GM21825 (cell line): ENCODE results near the gene DCLK1.

Experiments used
- ATAC-seq: cut with Tn5 transposase; IDR thresholded peaks from one replicate; pipeline ENCODE4 v1.9.1; 2021; ENCODE audit warnings: mild to moderate bottlenecking, moderate library complexity; ENCODE audit not compliant: unreplicated experiment

DCLK1 gene

GRCh38 chr13:35874704-35875103, 256.5 kb downstream of the DCLK1 start:
- no peak for ATAC-seq

GRCh38 chr13:35872369-35872768, 258.8 kb downstream of the DCLK1 start:
- no peak for ATAC-seq

DNA sequence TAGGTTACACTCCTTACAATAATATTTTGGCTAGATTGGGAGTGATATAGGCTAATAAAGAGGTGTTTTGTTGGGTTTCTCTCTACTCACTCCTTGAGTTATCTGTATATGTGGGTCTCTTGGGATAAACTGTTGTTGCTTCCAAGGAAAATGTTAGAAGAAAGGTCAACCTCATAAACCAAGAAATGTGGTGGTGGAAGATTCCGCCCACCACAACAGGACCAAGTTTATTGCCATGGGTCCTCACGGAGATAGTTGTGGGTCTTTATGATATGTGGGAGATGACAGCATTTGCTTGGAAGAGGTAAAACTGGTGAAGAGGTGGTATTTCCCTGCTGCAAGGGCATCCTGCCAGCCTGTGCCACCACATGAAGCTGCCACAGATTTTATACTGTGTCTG, 259.6 kb downstream of the DCLK1 start:
- no peak for ATAC-seq

- no peak for ATAC-seq
These were observed 264.4 kb downstream of the DCLK1 start for GRCh38 chr13:35866801-35867200.

GRCh38 chr13:35865341-35866240, 265.6 kb downstream of the DCLK1 start:
- ATAC-seq = no peak

- no peak for ATAC-seq
These were observed 270.5 kb downstream of the DCLK1 start for GRCh38 chr13:35860661-35861060.

DNA sequence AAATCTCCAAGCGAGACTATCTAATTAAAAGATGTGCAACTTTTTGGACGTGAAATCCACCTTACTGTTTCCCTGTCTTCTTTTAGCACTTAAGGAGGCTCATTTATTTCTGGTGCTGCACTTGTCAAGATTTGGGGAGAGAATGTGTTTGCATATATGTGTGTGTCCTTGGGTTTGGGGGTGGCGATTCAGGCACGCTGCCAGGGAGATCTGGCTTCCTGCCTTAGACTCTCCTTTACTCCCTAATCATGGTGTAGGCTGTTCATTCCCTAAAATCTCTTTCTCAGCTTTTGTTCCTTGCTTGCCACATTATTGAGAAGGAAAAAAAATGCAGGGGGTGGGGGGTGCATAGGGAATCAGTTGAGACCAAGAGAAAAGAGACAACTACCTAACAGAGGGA, 271.2 kb downstream of the DCLK1 start:
- no peak for ATAC-seq

- no peak for ATAC-seq
These were observed 272.5 kb downstream of the DCLK1 start for GRCh38 chr13:35858665-35859064.

- no peak for ATAC-seq
These were observed 273.4 kb downstream of the DCLK1 start for GRCh38 chr13:35857769-35858168.

DNA sequence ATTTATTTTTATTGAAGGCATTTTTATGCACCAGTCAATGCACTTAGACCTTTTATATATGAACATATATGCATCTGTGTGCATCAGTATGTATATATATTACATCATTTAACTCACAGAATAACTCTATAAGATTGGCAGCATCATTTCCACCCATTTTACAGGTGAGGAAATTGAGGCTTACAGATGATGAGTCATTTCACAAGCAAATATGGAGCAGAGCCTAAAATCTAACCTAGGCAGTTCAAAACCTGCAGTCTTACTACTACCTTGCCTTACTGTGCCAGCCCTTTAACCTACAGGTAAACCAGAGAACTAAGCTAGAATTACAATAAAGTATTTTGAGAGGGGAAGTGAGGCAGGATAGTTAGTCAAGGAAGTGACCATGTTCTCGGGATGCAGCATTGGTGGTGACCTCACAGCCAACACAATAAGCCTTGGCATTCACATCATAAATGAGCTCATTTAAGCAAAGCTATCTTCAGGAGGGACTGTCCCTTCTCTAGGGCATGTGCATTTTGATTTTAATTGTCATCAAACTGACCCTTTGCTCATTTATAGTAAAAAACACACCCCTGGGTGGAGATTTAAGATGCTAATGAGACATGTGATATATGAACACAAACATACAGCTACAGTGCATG, 274.3 kb downstream of the DCLK1 start:
- no peak for ATAC-seq

GRCh38 chr13:35856084-35856483, 275.1 kb downstream of the DCLK1 start:
- no peak for ATAC-seq

GRCh38 chr13:35855531-35856019, 275.6 kb downstream of the DCLK1 start:
- no peak for ATAC-seq

GRCh38 chr13:35854286-35854685, 276.9 kb downstream of the DCLK1 start:
- no peak for ATAC-seq

GRCh38 chr13:35851881-35852280, 279.3 kb downstream of the DCLK1 start:
- no peak for ATAC-seq

DNA sequence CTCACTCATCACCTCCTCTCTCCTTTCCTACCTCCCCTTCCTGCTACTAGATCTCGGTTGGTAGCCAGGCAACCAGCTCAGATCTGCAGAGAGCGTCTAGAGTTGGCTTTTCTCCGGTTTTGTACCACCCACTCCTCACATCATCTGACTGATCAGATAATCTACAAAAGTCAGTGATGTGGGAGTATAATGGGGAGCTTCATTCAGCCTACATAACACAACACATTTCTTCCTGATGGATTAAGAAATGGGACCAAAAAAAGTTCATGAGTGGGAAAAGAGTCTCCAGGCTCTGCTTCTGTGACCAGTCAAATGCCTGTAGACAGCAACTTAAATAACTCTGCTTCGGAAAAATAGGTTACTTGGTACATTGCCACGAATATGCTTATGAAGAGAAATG, 279.8 kb downstream of the DCLK1 start:
- ATAC-seq = no peak

- ATAC-seq = no peak
These were observed 280.6 kb downstream of the DCLK1 start for GRCh38 chr13:35850569-35850968.

DNA sequence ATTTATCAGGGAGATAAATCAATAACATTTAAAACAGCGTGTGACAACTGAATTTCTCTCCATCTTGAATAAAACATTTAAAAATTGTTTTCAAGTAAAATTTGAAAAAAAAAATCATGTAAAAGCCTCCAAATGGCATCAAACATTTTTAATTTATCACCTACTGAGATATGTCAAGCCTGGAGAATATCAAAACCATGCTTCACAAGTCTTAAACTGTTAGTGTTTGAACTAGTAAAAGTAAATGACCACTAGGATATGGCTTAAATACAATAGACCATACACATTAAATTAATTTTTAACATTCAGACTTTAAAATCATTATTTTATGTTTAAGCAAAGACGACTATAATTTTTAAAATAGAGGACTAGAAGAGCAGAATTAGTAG, 281.9 kb downstream of the DCLK1 start:
- no peak for ATAC-seq

- ATAC-seq = no peak
These were observed 282.6 kb downstream of the DCLK1 start for GRCh38 chr13:35848336-35849255.

GRCh38 chr13:35843272-35843671, 287.9 kb downstream of the DCLK1 start:
- no peak for ATAC-seq

- no peak for ATAC-seq
These were observed 290.1 kb downstream of the DCLK1 start for GRCh38 chr13:35841060-35841521.

DNA sequence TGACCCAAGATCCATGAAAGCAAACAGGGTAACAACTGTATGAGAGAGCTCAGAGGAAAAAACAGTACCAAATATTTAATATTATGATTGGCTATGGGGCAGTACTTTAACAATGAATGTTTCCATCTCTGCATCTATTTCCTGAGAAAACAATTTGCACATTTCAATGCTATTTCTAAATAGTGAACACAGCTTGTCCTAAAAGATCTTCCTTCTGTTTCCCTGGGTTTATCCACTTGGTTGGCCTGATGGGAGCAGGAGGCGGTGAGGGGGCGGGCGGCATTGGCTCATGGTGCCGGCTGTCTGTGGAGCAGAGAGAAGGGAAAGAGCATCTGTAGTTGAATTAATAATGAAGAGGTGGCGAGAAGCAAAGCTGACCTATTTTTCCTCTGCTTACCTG, 291.4 kb downstream of the DCLK1 start:
- ATAC-seq = no peak
